Neural crest cell (in vitro differentiated cells): Measurements from ENCODE around the gene HDLBP. TPM values are rescaled to one million over a fixed set of nuclear protein-coding genes. Genes with fewer than 3 reads are reported as not detected.

Experiments
- DNase-seq: peaks from one replicate; pipeline ENCODE4 v3.0.0; 2021; ENCODE audit warnings: low read depth, mixed read lengths, low spot score
- H3K27ac Mint-ChIP-seq: one replicate; pipeline ENCODE4 v1.8.0; 2021; ENCODE audit warnings: mild to moderate bottlenecking, mixed read lengths; ENCODE audit not compliant: unreplicated experiment
- H3K27me3 Mint-ChIP-seq: 2 replicates; pipeline ENCODE4 v1.8.0; 2021; ENCODE audit warnings: low read depth, mild to moderate bottlenecking, mixed read lengths
- H3K36me3 Mint-ChIP-seq: 2 replicates; pipeline ENCODE4 v1.8.0; 2021; ENCODE audit warnings: low read depth, mild to moderate bottlenecking, mixed read lengths
- H3K4me1 Mint-ChIP-seq: 2 replicates; pipeline ENCODE4 v1.8.0; 2021; ENCODE audit warnings: mixed read lengths
- H3K4me3 Mint-ChIP-seq: one replicate; pipeline ENCODE4 v1.8.0; 2021; ENCODE audit warnings: mild to moderate bottlenecking, mixed read lengths
- H3K9me3 Mint-ChIP-seq: 2 replicates; pipeline ENCODE4 v1.8.0; 2021; ENCODE audit warnings: mixed read lengths
- total RNA-seq: library from RNA; stranded (reverse); gene quantifications from 2 replicates; pipeline ENCODE4 v1.2.1, GENCODE V29; 2021
- TF ChIP-seq, protein P1 (sequence below): fragments of 200-600 bp; sonication (generic); conservative IDR thresholded peaks from 2 replicates; pipeline ENCODE4 v1.5.0; 2021; ENCODE audit warnings: antibody characterized with exemption, mild to moderate bottlenecking

The HDLBP gene
- total RNA-seq, 1 donor from 2014 or later, result 333 TPM

DNA sequence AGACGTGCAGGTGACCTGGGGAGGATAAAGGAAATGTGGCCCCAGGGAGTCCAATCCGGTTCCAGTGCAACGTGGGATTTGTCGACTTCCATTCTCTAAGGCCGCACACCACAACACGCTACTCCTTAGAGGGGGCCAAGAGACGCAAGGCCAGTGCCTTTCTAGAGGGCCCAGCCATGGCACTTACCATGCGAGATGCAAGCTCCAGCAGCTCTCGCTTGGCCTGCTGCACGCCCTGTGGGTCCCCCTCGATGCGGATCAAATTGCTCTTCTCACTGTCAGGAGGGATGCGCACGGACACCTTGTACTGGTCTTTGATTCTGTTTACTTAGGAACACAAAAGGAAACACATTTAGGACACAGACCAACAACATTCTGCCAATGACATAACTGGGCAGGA, 65.8 kb downstream of the HDLBP start:
- Mint-ChIP-seq H3K9me3 (no peaks in the 10 kb centered on the region), H3K36me3 (peaks cover 11% of the 10 kb centered on the region), H3K27me3 (no peaks in the 10 kb centered on the region), H3K4me1 (no peaks in the 10 kb centered on the region), H3K4me3 (no peak overlapping the region), H3K27ac (no peak overlapping the region)
- TF ChIP-seq, protein P1, sequence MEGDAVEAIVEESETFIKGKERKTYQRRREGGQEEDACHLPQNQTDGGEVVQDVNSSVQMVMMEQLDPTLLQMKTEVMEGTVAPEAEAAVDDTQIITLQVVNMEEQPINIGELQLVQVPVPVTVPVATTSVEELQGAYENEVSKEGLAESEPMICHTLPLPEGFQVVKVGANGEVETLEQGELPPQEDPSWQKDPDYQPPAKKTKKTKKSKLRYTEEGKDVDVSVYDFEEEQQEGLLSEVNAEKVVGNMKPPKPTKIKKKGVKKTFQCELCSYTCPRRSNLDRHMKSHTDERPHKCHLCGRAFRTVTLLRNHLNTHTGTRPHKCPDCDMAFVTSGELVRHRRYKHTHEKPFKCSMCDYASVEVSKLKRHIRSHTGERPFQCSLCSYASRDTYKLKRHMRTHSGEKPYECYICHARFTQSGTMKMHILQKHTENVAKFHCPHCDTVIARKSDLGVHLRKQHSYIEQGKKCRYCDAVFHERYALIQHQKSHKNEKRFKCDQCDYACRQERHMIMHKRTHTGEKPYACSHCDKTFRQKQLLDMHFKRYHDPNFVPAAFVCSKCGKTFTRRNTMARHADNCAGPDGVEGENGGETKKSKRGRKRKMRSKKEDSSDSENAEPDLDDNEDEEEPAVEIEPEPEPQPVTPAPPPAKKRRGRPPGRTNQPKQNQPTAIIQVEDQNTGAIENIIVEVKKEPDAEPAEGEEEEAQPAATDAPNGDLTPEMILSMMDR, result no peak
- DNase-seq, result no peak

GRCh38 chr2:241248897-241249296, 66.6 kb downstream of the HDLBP start:
- H3K36me3 Mint-ChIP-seq, result peaks cover 16% of the 10 kb centered on the region
- DNase-seq, result no peak
- TF ChIP-seq, protein P1, result no peak
- no peaks in the 10 kb centered on the region for H3K27me3 Mint-ChIP-seq
- H3K27ac Mint-ChIP-seq, result no peak overlapping the region
- no peaks in the 10 kb centered on the region for H3K4me1 Mint-ChIP-seq
- H3K9me3 Mint-ChIP-seq, result no peaks in the 10 kb centered on the region
- no peak overlapping the region for H3K4me3 Mint-ChIP-seq

DNA sequence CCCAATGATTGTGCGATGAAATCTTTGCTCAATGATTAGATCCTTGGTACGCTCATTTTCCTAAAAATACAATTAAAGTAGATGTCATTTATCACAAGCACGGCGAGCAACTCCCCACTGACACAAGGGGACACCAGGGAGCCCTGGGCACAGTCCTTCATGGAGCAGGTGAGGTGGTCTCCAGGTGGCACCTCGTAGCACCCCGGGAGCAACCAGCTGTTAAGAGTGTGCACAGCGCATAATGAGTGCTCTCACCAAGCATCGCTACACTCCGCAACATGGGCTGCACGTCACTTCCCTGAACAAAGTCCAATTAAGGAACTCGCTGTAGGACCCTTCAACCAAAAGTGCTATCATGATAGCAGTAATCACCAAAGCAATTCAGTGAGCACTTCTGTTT, 67.2 kb downstream of the HDLBP start:
- no peak overlapping the region for H3K4me3 Mint-ChIP-seq
- no peak overlapping the region for H3K27ac Mint-ChIP-seq
- TF ChIP-seq, protein P1, result no peak
- no peaks in the 10 kb centered on the region for H3K27me3 Mint-ChIP-seq
- no peaks in the 10 kb centered on the region for H3K9me3 Mint-ChIP-seq
- H3K4me1 Mint-ChIP-seq, result no peaks in the 10 kb centered on the region
- peaks cover 12% of the 10 kb centered on the region for H3K36me3 Mint-ChIP-seq
- DNase-seq, result no peak

DNA sequence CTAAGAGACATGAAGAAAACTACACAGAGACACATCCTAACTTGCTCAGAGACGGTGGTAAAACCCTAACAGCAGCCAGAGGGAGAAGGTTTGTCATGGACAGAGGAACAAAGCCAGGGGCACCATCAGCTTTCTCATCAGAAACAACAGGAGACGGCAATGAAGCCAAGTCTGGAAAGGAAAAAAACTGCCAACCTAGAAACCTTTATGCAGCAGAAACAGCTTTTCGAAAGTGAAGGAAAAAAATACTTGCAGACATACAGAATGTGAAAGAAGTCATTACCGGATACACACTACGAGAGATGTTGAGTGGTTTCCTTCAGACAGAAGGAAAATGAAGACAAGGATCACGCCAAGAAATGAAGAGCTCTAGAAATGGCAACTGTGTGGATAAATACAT, 71.1 kb downstream of the HDLBP start:
- H3K4me3 Mint-ChIP-seq, result no peak overlapping the region
- no peak overlapping the region for H3K27ac Mint-ChIP-seq
- peaks cover 11% of the 10 kb centered on the region for H3K36me3 Mint-ChIP-seq

GRCh38 chr2:241242306-241242705, 73.2 kb downstream of the HDLBP start:
- H3K27me3 Mint-ChIP-seq, result no peaks in the 10 kb centered on the region
- H3K36me3 Mint-ChIP-seq, result peaks cover 11% of the 10 kb centered on the region
- no peaks in the 10 kb centered on the region for H3K9me3 Mint-ChIP-seq
- no peak overlapping the region for H3K4me3 Mint-ChIP-seq
- TF ChIP-seq, protein P1, result no peak
- H3K27ac Mint-ChIP-seq, result peak overlapping the region; percentile 22
- no peak for DNase-seq
- H3K4me1 Mint-ChIP-seq, result no peaks in the 10 kb centered on the region

More for the DNA sequence above, 71.1 kb downstream of the HDLBP start:
- Mint-ChIP-seq H3K9me3 (no peaks in the 10 kb centered on the region), H3K4me1 (no peaks in the 10 kb centered on the region), H3K27me3 (no peaks in the 10 kb centered on the region)
- TF ChIP-seq, protein P1, result no peak
- no peak for DNase-seq

- H3K4me3 Mint-ChIP-seq, result no peak overlapping the region
- H3K9me3 Mint-ChIP-seq, result no peaks in the 10 kb centered on the region
- peaks cover 13% of the 10 kb centered on the region for H3K36me3 Mint-ChIP-seq
- H3K27me3 Mint-ChIP-seq, result no peaks in the 10 kb centered on the region
- DNase-seq, result no peak
- TF ChIP-seq, protein P1, result no peak
- H3K4me1 Mint-ChIP-seq, result no peaks in the 10 kb centered on the region
- H3K27ac Mint-ChIP-seq, result no peak overlapping the region
Observed at GRCh38 chr2:241241669-241242068, 73.8 kb downstream of the HDLBP start.
